Left forelimb (tissue), 1 donor: ENCODE measurements around the gene LUC7L3.
"Not testable (repeated sequence)": the region's sequence is repeated elsewhere in the genome, so short reads cannot be mapped to it uniquely, and the experiment has no call there.

ENCODE experiments used
- DNase-seq: peaks from one replicate; pipeline ENCODE4 v3.0.0-alpha.2; 2018; ENCODE audit warnings: low spot score

The LUC7L3 gene

GRCh38 chr17:50708050-50709000 lies 11.1 kb upstream of the LUC7L3 start:
- DNase-seq, result no peak

DNA sequence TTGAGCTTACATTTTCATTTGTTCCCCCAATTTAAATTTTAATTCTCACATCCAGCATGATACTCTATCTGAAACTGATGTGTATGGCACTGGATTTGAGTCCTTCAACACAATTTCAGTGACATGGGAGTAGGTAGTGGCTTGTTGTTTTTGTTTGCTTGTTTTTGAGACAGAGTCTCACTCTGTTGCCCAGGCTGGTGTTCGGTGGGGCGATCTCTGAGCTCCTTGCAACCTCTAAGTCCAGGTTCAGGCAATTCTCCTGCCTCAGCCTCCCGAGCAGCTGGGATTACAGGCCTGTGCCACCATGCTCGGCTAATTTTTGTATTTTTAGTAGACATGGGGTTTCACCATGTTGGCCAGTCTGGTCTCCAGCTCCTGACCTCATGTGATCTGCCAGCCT lies 10.3 kb upstream of the LUC7L3 start:
- DNase-seq, result not testable (repeated sequence)

DNA sequence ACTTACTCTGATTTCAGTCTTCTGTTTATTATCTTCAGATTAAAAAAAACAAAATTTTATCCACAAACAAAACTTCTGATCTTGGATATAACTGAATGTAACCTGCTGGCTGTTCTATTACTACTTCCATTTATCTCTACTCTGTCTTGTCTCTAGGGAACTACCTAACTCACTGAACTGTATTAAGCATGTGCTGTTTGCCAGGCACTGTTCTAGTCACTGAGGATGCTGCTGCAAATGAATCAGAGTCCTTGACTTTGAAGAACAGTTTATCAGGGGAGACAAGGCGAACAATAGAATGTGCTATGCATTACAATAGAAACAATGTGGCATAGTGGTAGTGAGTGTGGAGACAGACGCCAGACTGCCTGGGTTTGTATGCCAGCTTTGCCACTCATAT lies 9.4 kb upstream of the LUC7L3 start:
- no peak for DNase-seq

GRCh38 chr17:50710650-50711049 lies 8.8 kb upstream of the LUC7L3 start:
- no peak for DNase-seq

GRCh38 chr17:50712641-50713040 lies 6.8 kb upstream of the LUC7L3 start:
- no peak for DNase-seq

DNA sequence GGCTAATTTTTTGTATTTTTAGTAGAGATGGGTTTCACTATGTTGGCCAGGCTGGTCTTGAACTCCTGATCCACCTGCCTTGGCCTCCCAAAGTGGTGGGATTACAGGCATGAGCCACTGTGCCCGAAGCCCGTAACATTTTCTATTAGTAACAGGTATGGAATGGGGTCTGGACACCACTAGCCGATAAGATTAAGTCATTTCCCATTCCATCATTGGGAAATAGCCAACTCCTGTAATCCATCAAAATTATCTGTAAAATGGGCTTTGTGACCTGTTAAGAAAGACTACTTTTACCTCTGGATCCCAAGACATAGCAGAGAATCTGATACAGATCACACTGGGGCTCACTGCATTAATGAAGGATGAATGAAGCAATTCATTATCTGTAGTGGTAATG lies 3.9 kb upstream of the LUC7L3 start:
- DNase-seq, result no peak

GRCh38 chr17:50719924-50720794 lies 756 bp downstream of the LUC7L3 start:
- DNase-seq, result no peak

GRCh38 chr17:50721194-50722010 lies 2.0 kb downstream of the LUC7L3 start:
- no peak for DNase-seq

GRCh38 chr17:50722746-50723145 lies 3.3 kb downstream of the LUC7L3 start:
- no peak for DNase-seq

DNA sequence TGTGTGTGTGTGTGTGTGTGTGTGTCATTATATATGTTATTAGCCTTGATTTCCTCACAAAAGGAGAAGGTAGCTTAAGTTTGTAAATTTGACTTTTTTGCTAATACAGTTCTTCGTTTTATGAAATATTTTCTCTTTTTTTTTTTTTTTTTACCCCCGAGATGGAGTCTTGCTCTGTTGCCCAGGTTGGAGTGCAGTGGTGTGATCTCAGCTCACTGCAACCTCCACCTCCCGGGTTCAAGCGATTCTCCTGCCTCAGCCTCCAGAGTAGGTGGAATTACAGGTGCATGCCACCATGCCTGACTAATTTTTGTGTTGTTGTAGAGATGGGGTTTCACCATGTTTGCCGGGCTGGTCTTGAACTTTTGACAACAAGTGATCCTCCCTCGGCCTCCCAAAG lies 5.2 kb downstream of the LUC7L3 start:
- not testable (repeated sequence) for DNase-seq

DNA sequence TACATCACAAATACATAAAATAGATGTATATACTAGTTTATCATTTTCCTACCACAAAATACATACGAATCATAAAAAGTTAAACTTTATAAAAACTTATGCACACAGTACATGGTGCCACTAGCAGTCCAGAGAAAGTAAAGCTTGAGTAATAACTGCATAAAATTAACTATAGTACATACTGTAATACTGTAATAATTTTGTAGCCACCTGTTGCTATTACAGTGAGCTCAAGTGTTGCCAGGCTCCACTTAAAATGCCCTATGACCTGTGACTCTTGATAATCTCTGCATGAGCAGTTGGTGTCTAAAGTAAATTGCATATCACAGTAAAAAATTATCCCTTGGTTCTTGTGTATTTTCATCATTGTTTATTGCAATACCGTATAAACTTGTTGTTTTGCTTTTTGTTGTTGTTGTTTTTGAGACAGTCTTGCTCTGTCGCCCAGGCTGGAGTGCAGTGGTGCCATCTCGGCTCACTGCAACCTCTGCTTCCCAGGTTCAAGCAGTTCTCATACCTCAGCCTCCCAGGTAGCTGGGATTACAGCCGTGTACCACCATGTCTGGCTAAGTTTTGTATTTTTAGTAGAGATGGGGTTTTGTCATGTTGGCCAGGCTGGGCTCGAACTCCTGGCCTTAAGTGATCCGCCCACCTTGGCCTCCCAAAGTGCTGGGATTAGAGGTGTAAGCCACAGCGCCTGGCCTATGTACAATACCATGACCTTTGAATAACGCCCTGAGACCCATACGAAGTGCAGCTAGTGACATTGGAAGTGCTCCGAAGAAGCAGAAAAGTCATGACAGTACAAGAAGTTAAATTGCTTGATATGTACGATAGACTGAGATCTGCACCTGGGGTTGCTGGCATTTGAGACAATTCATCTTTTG lies 6.6 kb downstream of the LUC7L3 start:
- no peak for DNase-seq

- DNase-seq, result no peak
These were observed 8.7 kb downstream of the LUC7L3 start for GRCh38 chr17:50728112-50728429.

DNA sequence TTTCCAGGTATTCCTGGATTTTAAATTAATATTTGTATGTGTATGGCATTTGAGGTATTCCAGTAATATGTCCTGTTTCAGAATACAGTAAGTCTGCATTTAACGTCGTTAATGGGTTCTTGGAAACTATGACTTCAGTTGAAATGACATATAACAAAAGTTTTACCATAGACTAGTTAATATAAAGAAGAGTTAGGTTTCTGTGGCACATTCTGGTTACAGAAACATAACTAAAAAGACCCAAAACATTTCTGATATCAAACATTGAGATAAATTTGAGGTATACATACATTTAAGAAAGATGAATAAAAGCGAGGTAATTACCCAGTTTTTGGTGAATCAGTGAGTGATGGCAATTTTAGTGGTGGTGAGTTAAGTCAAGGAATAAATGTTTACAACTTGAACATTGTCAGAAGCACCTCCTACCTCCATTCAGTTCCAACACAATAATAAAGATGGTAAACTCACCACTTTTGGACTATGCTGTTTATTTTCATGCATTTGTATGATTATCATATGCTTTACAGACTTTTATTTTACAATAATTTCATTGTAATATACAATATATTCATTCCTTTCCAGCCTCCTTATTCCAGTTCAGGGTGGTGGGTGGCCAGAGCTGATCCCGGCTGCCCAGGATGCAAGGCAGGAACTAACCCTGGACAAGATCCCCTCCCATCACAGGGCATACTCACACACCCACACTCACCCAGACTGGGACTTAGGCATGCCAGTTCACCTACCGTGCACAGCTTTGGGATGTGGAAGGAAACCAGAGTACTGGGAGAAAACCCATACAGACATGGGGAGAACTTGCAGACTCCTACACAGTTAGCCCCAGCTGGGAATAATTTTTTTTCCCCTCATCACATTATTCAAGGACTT lies 9.7 kb downstream of the LUC7L3 start:
- DNase-seq, result no peak

- no peak for DNase-seq
These were observed 12.4 kb downstream of the LUC7L3 start for GRCh38 chr17:50731575-50732460.

DNA sequence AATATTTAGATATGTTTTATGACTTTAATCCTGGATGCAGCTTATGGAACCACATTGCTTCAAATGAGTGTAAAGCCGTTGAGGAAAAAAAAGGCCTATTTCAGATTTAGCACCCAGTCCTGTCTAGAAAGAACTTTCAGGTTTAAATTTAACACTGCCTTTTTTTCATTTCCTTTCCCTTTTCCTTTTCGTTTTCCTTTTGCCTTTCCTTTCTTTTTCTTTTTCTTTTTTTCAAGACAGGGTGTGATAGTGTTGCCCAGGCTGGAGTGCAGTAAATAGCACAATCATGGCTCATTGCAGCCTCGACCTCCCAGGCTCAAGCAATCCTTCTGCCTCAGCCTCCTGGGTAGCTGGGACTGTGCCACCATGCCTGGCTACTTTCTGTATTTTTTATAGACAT lies 15.9 kb downstream of the LUC7L3 start:
- DNase-seq, result no peak

DNA sequence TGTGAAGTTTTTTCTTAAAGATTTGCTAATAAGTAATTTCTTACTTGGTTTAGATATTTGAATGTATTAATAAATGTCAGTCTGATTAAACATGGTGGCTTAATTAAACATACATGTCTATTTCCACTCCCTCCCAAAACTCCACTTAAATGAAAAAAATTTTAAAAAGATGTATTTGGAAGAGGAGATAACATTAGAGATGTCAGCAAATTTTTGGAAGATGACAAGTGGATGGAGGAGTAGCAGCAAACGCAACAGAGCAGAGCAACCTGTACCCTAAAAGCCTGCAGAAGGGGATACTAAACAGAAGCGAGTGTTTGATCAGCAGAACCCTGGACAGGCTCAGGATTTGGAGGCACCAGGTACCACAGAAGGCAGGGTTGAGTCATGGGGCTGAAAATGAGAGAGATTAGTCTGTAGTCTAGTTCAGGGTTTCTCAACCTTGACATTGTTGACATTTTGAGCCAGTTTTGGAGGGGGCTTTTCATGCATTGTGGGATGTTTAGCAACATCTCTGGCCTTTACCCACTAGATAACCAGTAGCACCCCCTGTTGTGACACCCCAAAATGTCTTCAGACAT lies 17.8 kb downstream of the LUC7L3 start:
- no peak for DNase-seq

DNA sequence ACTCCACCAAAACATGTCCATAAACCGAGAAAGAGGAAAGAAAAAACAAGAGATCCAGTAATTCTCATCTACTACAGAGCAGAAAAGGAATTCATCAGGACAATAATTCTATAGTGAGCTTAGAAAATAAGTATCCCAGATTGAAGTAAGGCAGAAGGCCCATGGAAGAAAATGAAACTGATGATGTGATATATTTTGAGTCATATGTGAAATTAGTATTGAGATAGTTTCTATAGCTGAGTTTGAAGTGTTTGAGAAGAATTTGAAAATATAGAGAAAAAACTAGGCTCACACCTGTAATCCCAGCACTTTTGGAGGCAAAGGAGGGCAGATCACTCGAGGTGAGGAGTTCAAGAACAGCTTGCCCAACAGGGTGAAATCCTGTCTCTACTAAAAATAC lies 19.7 kb downstream of the LUC7L3 start:
- DNase-seq, result no peak

DNA sequence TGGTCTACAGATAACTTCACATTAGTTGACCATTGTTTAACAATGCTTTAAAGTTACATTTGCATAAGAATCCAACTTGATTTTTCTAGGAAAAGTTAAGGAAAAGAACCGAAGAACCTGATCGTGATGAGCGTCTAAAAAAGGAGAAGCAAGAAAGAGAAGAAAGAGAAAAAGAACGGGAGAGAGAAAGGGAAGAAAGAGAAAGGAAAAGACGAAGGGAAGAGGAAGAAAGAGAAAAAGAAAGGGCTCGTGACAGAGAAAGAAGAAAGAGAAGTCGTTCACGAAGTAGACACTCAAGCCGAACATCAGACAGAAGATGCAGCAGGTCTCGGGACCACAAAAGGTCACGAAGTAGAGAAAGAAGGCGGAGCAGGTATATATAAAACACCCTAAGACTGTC lies 26.2 kb downstream of the LUC7L3 start:
- no peak for DNase-seq

DNA sequence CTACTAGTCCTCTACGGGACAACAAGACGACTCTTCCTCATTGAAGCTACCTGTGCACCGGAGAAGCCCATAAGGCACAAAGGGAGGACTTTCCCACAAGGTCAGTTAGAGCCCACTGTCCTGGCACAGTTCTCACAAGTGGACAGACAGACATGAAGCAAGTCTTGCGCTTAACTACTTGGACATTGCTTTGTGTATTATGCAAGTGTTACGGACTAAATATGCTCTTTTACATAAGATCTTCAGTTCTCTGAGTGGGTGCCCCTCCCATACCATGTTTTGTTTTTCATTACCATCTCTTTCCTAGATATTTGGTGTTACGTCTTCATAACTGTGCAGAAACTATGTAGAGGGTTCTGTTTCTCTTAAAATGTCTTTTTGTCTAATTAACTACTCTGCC lies 29.8 kb downstream of the LUC7L3 start:
- no peak for DNase-seq
